GM23338 (cell line): ENCODE measurements around the gene CIDEA. TPM values are rescaled to one million over a fixed set of nuclear protein-coding genes. Genes with fewer than 3 reads are reported as not detected.
"Not testable (repeated sequence)": the region's sequence is repeated elsewhere in the genome, so short reads cannot be mapped to it uniquely, and the experiment has no call there.

ENCODE experiments used
- ATAC-seq: fragments of 200-7000 bp; cut with Tn5 transposase; 3 replicates; pipeline ENCODE4 v1.9.1; 2020
- DNase-seq: peaks from one replicate; pipeline ENCODE4 v3.0.0-alpha.2; 2015; ENCODE audit warnings: low spot score
- H2AFZ ChIP-seq: fragments of 200-600 bp; sonication (generic); 2 replicates; pipeline ENCODE4 v1.8.0; 2016; ENCODE audit warnings: antibody characterized with exemption, mild to moderate bottlenecking, moderate library complexity
- H3F3A ChIP-seq: fragments of 200-600 bp; sonication (generic); replicated peaks from 2 replicates; pipeline ENCODE4 v1.8.0; 2017; ENCODE audit warnings: antibody characterized with exemption, mixed run types, low read depth
- H3K27ac ChIP-seq: fragments of 200-600 bp; sonication (generic); 2 replicates; pipeline ENCODE4 v1.6.1; 2016; ENCODE audit warnings: low read depth
- H3K27me3 ChIP-seq: fragments of 200-600 bp; sonication (generic); 2 replicates; pipeline ENCODE4 v1.8.0; 2016; ENCODE audit warnings: mild to moderate bottlenecking, mixed run types, moderate library complexity; ENCODE audit not compliant: insufficient read depth
- H3K36me3 ChIP-seq: fragments of 200-600 bp; sonication (generic); 2 replicates; pipeline ENCODE4 v1.8.0; 2016; ENCODE audit warnings: mild to moderate bottlenecking; ENCODE audit not compliant: insufficient read depth
- H3K4me1 ChIP-seq: fragments of 200-600 bp; sonication (generic); 2 replicates; pipeline ENCODE4 v1.8.0; 2016; ENCODE audit warnings: mild to moderate bottlenecking, moderate library complexity; ENCODE audit not compliant: insufficient read depth
- H3K4me2 ChIP-seq: fragments of 200-600 bp; sonication (generic); 2 replicates; pipeline ENCODE4 v1.7.1; 2017; ENCODE audit warnings: mixed run types
- H3K4me3 ChIP-seq: fragments of 200-600 bp; sonication (generic); 2 replicates; pipeline ENCODE4 v1.6.1; 2016; ENCODE audit warnings: mixed run types
- H3K79me2 ChIP-seq: fragments of 200-600 bp; sonication (generic); replicated peaks from 2 replicates; pipeline ENCODE4 v1.8.0; 2017; ENCODE audit warnings: mild to moderate bottlenecking; ENCODE audit not compliant: insufficient read depth
- H3K9me2 ChIP-seq: fragments of 200-600 bp; sonication (generic); 2 replicates; pipeline ENCODE4 v1.8.0; 2017; ENCODE audit not compliant: insufficient read depth
- H4K20me1 ChIP-seq: fragments of 200-600 bp; sonication (generic); replicated peaks from 2 replicates; pipeline ENCODE4 v1.8.0; 2017; ENCODE audit warnings: mild to moderate bottlenecking; ENCODE audit not compliant: insufficient read depth
- H3K27ac Mint-ChIP-seq: 2 replicates; pipeline ENCODE4 v1.8.0; 2020; ENCODE audit warnings: inconsistent platforms, mild to moderate bottlenecking, moderate library complexity, mixed read lengths
- H3K27me3 Mint-ChIP-seq: 3 replicates; pipeline ENCODE4 v1.8.0; 2022; ENCODE audit warnings: low read depth, mild to moderate bottlenecking, moderate library complexity, mixed read lengths, inconsistent platforms; ENCODE audit not compliant: insufficient read depth, poor library complexity
- H3K36me3 Mint-ChIP-seq: 3 replicates; pipeline ENCODE4 v1.8.0; 2021; ENCODE audit warnings: low read depth, mild to moderate bottlenecking, inconsistent platforms, moderate library complexity, mixed read lengths
- H3K4me1 Mint-ChIP-seq: 3 replicates; pipeline ENCODE4 v1.8.0; 2020; ENCODE audit warnings: mild to moderate bottlenecking, inconsistent platforms, mixed read lengths
- H3K4me3 Mint-ChIP-seq: 3 replicates; pipeline ENCODE4 v1.8.0; 2021; ENCODE audit warnings: moderate library complexity, mild to moderate bottlenecking, inconsistent platforms, mixed read lengths
- H3K9me3 Mint-ChIP-seq: 3 replicates; pipeline ENCODE4 v1.8.0; 2020; ENCODE audit warnings: moderate library complexity, mild to moderate bottlenecking, inconsistent platforms, mixed read lengths
- polyA plus RNA-seq: library from polyadenylated mRNA; unstranded; fragments of >200 nt; fragmentation: Nextera tagmentation; extraction: Ambion mirVana; gene quantifications from 2 replicates; pipeline ENCODE4 v1.2.1, GENCODE V29; 2016
- total RNA-seq: library from RNA; depleted of rRNA; stranded (reverse); fragments of >200 nt; shearing (Covaris generic); gene quantifications from 2 replicates; pipeline ENCODE4 v1.2.3, GENCODE V29; 2014

The CIDEA gene
- total and polyA plus RNA-seq, 2 experiments from 2014 or later, result 0.45 TPM; not detected in 1

DNA sequence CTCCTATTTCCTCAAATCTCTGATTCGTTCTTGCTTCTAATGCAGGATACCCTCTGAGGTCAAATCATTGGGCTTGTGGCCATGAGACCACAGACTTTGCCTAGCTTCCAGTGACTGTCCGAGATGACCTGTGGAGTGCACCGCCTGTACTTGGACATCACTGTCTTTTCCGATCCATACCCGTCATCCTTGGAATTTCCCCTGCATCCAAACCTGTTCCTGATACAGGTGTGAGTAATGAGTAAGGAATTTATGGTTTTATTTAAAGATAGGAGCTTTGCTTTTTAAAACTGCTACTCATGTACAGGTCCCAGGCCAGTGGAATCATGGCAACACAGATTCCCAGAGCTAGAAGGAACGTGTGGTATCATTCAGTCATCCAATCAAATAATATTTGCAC, 35.6 kb upstream of the CIDEA start:
- not testable (repeated sequence) for H3K79me2 ChIP-seq, H4K20me1 ChIP-seq, H3K36me3 Mint-ChIP-seq, H3K4me3 Mint-ChIP-seq, H3K27ac Mint-ChIP-seq, H3K9me3 Mint-ChIP-seq, H3K27me3 ChIP-seq, H3K27me3 Mint-ChIP-seq, H3K4me2 ChIP-seq, ATAC-seq, H3K9me2 ChIP-seq, H3K4me1 Mint-ChIP-seq, H2AFZ ChIP-seq, H3K4me3 ChIP-seq, H3K36me3 ChIP-seq, DNase-seq, H3K27ac ChIP-seq, H3F3A ChIP-seq, H3K4me1 ChIP-seq

DNA sequence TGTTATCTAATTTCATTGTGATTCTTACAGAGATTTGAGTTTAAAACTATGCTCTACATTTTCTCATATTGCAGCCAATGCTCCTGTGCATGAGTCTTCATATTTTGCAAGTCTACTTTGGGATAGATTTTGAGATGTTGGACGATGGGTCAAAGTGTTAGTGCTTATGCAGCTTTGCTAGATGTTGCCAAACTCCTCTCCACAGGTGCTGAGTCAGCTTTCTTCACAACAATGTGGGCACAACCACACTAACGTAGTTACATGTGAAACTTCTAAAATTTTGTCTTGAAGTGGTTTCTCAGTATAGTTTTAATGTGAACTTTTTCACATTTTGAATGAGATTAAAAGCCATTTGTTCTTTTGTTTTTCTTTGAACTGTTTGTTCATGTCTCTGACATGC, 32.1 kb upstream of the CIDEA start:
- H3K4me2 ChIP-seq, H3F3A ChIP-seq, H3K27ac ChIP-seq, H3K4me1 Mint-ChIP-seq, H4K20me1 ChIP-seq, H3K27ac Mint-ChIP-seq, H3K27me3 ChIP-seq, H3K27me3 Mint-ChIP-seq, H2AFZ ChIP-seq, H3K4me3 Mint-ChIP-seq, DNase-seq, ATAC-seq, H3K4me1 ChIP-seq, H3K79me2 ChIP-seq, H3K36me3 ChIP-seq, H3K36me3 Mint-ChIP-seq, H3K9me2 ChIP-seq, H3K4me3 ChIP-seq, H3K9me3 Mint-ChIP-seq: not testable (repeated sequence)

GRCh38 chr18:12223326-12223725, 30.8 kb upstream of the CIDEA start:
- not testable (repeated sequence) for H4K20me1 ChIP-seq, H3K4me2 ChIP-seq, H3K4me1 Mint-ChIP-seq, H3K9me3 Mint-ChIP-seq, H3K27ac ChIP-seq, H3K36me3 Mint-ChIP-seq, DNase-seq, H3K4me3 Mint-ChIP-seq, H3K79me2 ChIP-seq, H3K27ac Mint-ChIP-seq, H3K4me3 ChIP-seq, H3K9me2 ChIP-seq, H2AFZ ChIP-seq, ATAC-seq, H3K27me3 ChIP-seq, H3K36me3 ChIP-seq, H3K27me3 Mint-ChIP-seq, H3F3A ChIP-seq, H3K4me1 ChIP-seq

GRCh38 chr18:12226807-12227206, 27.4 kb upstream of the CIDEA start:
- not testable (repeated sequence) for DNase-seq, ATAC-seq, H3K79me2 ChIP-seq, H3K36me3 Mint-ChIP-seq, H3K9me3 Mint-ChIP-seq, H3F3A ChIP-seq, H3K27ac ChIP-seq, H3K9me2 ChIP-seq, H3K27me3 ChIP-seq, H3K4me1 ChIP-seq, H3K4me1 Mint-ChIP-seq, H3K4me3 Mint-ChIP-seq, H3K36me3 ChIP-seq, H3K4me2 ChIP-seq, H4K20me1 ChIP-seq, H3K27me3 Mint-ChIP-seq, H3K27ac Mint-ChIP-seq, H3K4me3 ChIP-seq, H2AFZ ChIP-seq

DNA sequence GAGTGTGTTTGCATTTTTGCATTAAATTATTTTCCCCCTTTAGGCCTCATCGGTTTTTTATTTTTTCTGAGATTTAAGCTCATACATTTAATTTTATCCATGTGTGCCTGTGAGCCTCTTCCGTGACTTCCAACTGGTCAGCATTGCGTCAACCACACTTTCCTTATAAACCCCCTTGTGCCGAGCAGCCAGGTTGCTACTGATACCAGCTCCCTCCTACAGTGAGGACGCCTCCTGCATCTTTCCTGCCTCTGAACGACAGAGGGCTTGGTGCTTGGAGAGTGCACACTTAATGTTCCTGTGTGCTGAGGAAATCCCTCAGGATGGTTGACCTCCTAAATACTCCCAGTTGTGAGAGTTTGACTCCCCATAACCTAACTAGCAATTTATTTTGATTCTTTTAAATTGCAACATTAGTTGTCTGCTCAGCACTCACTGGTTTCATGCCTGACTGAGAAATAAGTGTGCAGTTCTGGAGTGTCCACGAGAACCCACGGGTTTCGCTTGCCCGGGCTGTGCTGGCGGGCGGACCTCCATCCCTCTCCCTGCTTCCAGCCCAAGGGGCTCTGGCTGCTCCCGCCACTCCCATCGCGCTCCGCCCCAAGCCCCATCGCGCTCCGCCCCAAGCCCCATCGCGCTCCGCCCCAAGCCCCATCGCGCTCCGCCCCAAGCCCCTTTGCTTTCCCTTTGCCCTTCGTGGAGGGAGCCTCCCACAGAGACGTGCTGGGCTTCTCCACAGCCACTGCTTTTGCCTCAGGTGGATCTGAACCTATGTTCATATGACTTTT, 26.6 kb upstream of the CIDEA start:
- H3K36me3 Mint-ChIP-seq, H3K4me1 Mint-ChIP-seq, H3F3A ChIP-seq, H3K9me2 ChIP-seq, H3K79me2 ChIP-seq, H3K27ac Mint-ChIP-seq, H3K27me3 ChIP-seq, H3K27ac ChIP-seq, H3K9me3 Mint-ChIP-seq, H2AFZ ChIP-seq, H3K36me3 ChIP-seq, H3K4me1 ChIP-seq, DNase-seq, H3K4me2 ChIP-seq, H4K20me1 ChIP-seq: not testable (repeated sequence)
- ATAC-seq, result peak; percentile 90
- Mint-ChIP-seq H3K4me3 (peak overlapping the region; percentile 58; the same call in 2 of the 3 replicates), H3K27me3 (peaks cover 11% of the 10 kb centered on the region)
- H3K4me3 ChIP-seq, result 0 out of 2 replicates have a peak overlapping the region, but pooled peaks have one; percentile 23

DNA sequence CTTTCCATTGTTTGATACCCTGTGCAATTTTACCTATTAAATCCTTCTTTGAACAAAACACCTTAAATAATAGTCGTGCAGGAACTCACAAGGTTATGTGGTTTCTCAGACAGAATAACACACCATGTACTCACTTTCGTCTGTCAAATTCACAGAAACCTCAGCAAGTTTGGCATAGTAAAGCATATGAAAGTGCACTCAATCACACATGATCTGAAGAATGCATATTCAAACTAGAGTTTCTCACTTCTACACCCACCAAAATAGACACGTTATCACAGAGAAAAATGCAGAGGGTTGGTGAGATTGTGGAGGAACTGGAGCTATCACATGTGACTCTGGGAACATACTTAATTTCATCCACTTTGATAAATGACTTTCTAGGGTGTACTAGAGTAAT, 25.9 kb upstream of the CIDEA start:
- not testable (repeated sequence) for DNase-seq, H3F3A ChIP-seq, ATAC-seq, H3K4me3 ChIP-seq, H3K4me2 ChIP-seq, H3K9me3 Mint-ChIP-seq, H3K79me2 ChIP-seq, H3K4me1 Mint-ChIP-seq, H3K36me3 ChIP-seq, H3K36me3 Mint-ChIP-seq, H4K20me1 ChIP-seq, H3K4me3 Mint-ChIP-seq, H2AFZ ChIP-seq, H3K9me2 ChIP-seq, H3K27me3 ChIP-seq, H3K27ac Mint-ChIP-seq, H3K4me1 ChIP-seq, H3K27ac ChIP-seq
- peaks cover 11% of the 10 kb centered on the region for H3K27me3 Mint-ChIP-seq

- H3K9me3 Mint-ChIP-seq, H3K4me3 ChIP-seq, DNase-seq, H3K27ac Mint-ChIP-seq, H3K27me3 ChIP-seq, H3K4me2 ChIP-seq, H3K4me1 ChIP-seq, H4K20me1 ChIP-seq, H3K4me1 Mint-ChIP-seq, H3K4me3 Mint-ChIP-seq, H3K36me3 Mint-ChIP-seq, ATAC-seq, H3F3A ChIP-seq, H3K79me2 ChIP-seq, H3K27ac ChIP-seq, H2AFZ ChIP-seq, H3K36me3 ChIP-seq, H3K9me2 ChIP-seq: not testable (repeated sequence)
- peaks cover 15% of the 10 kb centered on the region for H3K27me3 Mint-ChIP-seq
These were observed 23.6 kb upstream of the CIDEA start for GRCh38 chr18:12230561-12230960.
